Spinal cord (tissue), 10 donors: ENCODE data around the gene ISLR. TPM values are rescaled to one million over a fixed set of nuclear protein-coding genes. Genes with fewer than 3 reads are reported as not detected.

Experiments
- DNase-seq, 6 donors: peaks; one replicate each; pipeline versions ENCODE4 v3.0.0 to v3.0.0-alpha.2; 2013 to 2015; ENCODE audit warnings: low spot score in 6 of 6, low read depth in 4 of 6
- H3K27ac ChIP-seq: one replicate; pipeline ENCODE4 v1.5.1; 2013; ENCODE audit warnings: low read depth, low read length, control low read depth
- H3K27me3 ChIP-seq: one replicate; pipeline ENCODE4 v1.6.1; 2013; ENCODE audit warnings: low read length; ENCODE audit not compliant: control insufficient read depth, insufficient read depth
- H3K36me3 ChIP-seq: one replicate; pipeline ENCODE4 v1.6.1; 2013; ENCODE audit warnings: low read length; ENCODE audit not compliant: control insufficient read depth, insufficient read depth
- H3K4me1 ChIP-seq: one replicate; pipeline ENCODE4 v1.6.1; 2013; ENCODE audit warnings: low read length; ENCODE audit not compliant: control insufficient read depth, insufficient read depth
- H3K4me3 ChIP-seq: one replicate; pipeline ENCODE4 v1.5.1; 2013; ENCODE audit warnings: low read depth, low read length, control low read depth
- H3K9me3 ChIP-seq: one replicate; pipeline ENCODE4 v1.6.1; 2013; ENCODE audit warnings: low read length; ENCODE audit not compliant: control insufficient read depth, insufficient read depth
- WGBS: methylation state at CpG from one replicate; pipeline ENCODE4 v1.1.5; 2013; ENCODE audit warnings: missing lambda C conversion rate; ENCODE audit not compliant: insufficient coverage; 5-methylcytosine and 5-hydroxymethylcytosine counted together
- polyA plus RNA-seq, 2 donors: library from polyadenylated mRNA; unstranded; fragments of 120-200 nt; gene quantifications; one replicate each; pipeline ENCODE4 v1.2.1, GENCODE V29; 2013; ENCODE audit not compliant: insufficient read length in 2 of 2
- total RNA-seq, 2 donors: library from RNA; depleted of rRNA in 1 of 2; stranded (reverse); fragments of 120-200 nt in 1 of 2; fragments of >200 nt in 1 of 2; gene quantifications; one replicate each; pipeline versions ENCODE4 v1.2.3 to v1.2.4, GENCODE V29; 2013 to 2014
- donor health status: healthy.

The ISLR gene
- total and polyA plus RNA-seq, 4 donors = 59.5 to 391 (median 138) TPM

GRCh38 chr15:74209997-74210671 lies 36.6 kb downstream of the ISLR start:
- WGBS = no CpG with 5 or more reads among the region's 4 CpGs
- H3K27ac ChIP-seq = peak overlapping the region; percentile 33
- H3K27me3 ChIP-seq = peaks cover 3% of the 10 kb centered on the region
- H3K9me3 ChIP-seq = peaks cover 1% of the 10 kb centered on the region
- no peak overlapping the region for H3K4me3 ChIP-seq
- peak in 2 of 6 donors; percentile 31 to 82 for DNase-seq
- H3K4me1 ChIP-seq = peaks cover 68% of the 10 kb centered on the region
- H3K36me3 ChIP-seq = no peaks in the 10 kb centered on the region

- H3K4me1 ChIP-seq = peaks cover 62% of the 10 kb centered on the region
- H3K36me3 ChIP-seq = no peaks in the 10 kb centered on the region
- H3K27me3 ChIP-seq = peaks cover 3% of the 10 kb centered on the region
- peaks cover 1% of the 10 kb centered on the region for H3K9me3 ChIP-seq
- no peak overlapping the region for H3K4me3 ChIP-seq
- DNase-seq = no peak
- H3K27ac ChIP-seq = no peak overlapping the region
These were observed 37.2 kb downstream of the ISLR start for GRCh38 chr15:74210729-74211128.

- no peak for DNase-seq
- Histone ChIP-seq H3K36me3 (no peaks in the 10 kb centered on the region), H3K4me3 (no peak overlapping the region), H3K27me3 (peaks cover 3% of the 10 kb centered on the region), H3K4me1 (peaks cover 53% of the 10 kb centered on the region), H3K9me3 (peaks cover 1% of the 10 kb centered on the region), H3K27ac (no peak overlapping the region)
- 100% methylated on average over 1 of the region's 1 CpG for WGBS
These were observed 38.1 kb downstream of the ISLR start for GRCh38 chr15:74211656-74212055.

- Histone ChIP-seq H3K4me3 (no peak overlapping the region), H3K27ac (no peak overlapping the region), H3K27me3 (peaks cover 3% of the 10 kb centered on the region), H3K9me3 (peaks cover 1% of the 10 kb centered on the region), H3K36me3 (no peaks in the 10 kb centered on the region), H3K4me1 (peaks cover 47% of the 10 kb centered on the region)
- no peak for DNase-seq
- WGBS = 60% methylated on average over 8 of the region's 9 CpGs
These were observed 39.0 kb downstream of the ISLR start for GRCh38 chr15:74212494-74212893.

- no peaks in the 10 kb centered on the region for H3K27me3 ChIP-seq
- WGBS = 27% methylated on average over 7 of the region's 7 CpGs
- no peak overlapping the region for H3K4me3 ChIP-seq
- peak in 2 of 6 donors; percentile 67 to 73 for DNase-seq
- peaks cover 37% of the 10 kb centered on the region for H3K4me1 ChIP-seq
- H3K9me3 ChIP-seq = peaks cover 1% of the 10 kb centered on the region
- no peaks in the 10 kb centered on the region for H3K36me3 ChIP-seq
- H3K27ac ChIP-seq = peak overlapping the region; percentile 21
These were observed 40.4 kb downstream of the ISLR start for GRCh38 chr15:74213858-74214284.

DNA sequence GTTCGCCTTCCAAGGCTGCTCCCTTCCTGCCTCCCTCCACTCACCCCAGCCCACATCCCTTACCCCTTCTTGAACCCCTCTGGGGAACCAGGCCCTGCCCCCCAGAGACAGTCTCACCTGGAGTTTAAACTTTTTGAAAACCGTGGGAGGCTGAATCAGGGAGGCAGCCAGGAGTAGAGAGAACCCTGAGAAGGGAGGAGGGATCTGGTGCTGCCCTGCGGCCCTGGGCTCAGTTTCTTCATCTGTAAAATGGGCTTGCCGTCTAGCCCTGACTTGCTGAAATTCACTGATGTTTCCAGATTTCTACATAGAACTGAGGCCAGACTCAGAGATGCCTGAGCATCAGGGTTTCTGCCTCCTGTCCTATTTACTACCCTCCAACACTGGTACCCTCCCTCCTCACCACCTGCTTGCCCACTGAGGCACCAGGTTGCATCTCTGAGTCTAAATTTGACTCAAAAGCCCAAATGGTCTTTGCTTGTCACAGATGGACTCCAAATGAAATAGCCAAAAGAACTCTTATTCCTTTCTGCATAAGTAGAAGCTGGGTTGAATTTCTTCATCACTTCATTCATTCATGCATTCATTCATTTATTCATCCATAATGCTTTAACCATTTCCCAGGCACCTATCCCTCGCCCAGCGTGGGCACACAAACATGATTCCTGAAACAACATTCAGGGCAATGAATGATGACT lies 41.0 kb downstream of the ISLR start:
- Histone ChIP-seq H3K27ac (peak overlapping the region; percentile 21), H3K4me3 (no peak overlapping the region), H3K36me3 (no peaks in the 10 kb centered on the region), H3K4me1 (peaks cover 31% of the 10 kb centered on the region), H3K9me3 (peaks cover 1% of the 10 kb centered on the region), H3K27me3 (no peaks in the 10 kb centered on the region)
- WGBS = 36% methylated on average over 5 of the region's 6 CpGs
- DNase-seq = no peak

- WGBS = 88% methylated on average over 8 of the region's 8 CpGs
- peaks cover 32% of the 10 kb centered on the region for H3K4me1 ChIP-seq
These were observed 42.4 kb downstream of the ISLR start for GRCh38 chr15:74215958-74216357.

GRCh38 chr15:74216949-74217348 lies 43.4 kb downstream of the ISLR start:
- Histone ChIP-seq H3K4me3 (no peak overlapping the region), H3K27me3 (peaks cover 2% of the 10 kb centered on the region), H3K27ac (no peak overlapping the region), H3K4me1 (peaks cover 40% of the 10 kb centered on the region), H3K9me3 (no peaks in the 10 kb centered on the region), H3K36me3 (no peaks in the 10 kb centered on the region)
- DNase-seq = no peak
- WGBS = 78% methylated on average over 2 of the region's 3 CpGs

More at GRCh38 chr15:74215958-74216357, 42.4 kb downstream of the ISLR start:
- Histone ChIP-seq H3K9me3 (no peaks in the 10 kb centered on the region), H3K27me3 (no peaks in the 10 kb centered on the region), H3K27ac (no peak overlapping the region), H3K4me3 (no peak overlapping the region), H3K36me3 (no peaks in the 10 kb centered on the region)
- no peak for DNase-seq

DNA sequence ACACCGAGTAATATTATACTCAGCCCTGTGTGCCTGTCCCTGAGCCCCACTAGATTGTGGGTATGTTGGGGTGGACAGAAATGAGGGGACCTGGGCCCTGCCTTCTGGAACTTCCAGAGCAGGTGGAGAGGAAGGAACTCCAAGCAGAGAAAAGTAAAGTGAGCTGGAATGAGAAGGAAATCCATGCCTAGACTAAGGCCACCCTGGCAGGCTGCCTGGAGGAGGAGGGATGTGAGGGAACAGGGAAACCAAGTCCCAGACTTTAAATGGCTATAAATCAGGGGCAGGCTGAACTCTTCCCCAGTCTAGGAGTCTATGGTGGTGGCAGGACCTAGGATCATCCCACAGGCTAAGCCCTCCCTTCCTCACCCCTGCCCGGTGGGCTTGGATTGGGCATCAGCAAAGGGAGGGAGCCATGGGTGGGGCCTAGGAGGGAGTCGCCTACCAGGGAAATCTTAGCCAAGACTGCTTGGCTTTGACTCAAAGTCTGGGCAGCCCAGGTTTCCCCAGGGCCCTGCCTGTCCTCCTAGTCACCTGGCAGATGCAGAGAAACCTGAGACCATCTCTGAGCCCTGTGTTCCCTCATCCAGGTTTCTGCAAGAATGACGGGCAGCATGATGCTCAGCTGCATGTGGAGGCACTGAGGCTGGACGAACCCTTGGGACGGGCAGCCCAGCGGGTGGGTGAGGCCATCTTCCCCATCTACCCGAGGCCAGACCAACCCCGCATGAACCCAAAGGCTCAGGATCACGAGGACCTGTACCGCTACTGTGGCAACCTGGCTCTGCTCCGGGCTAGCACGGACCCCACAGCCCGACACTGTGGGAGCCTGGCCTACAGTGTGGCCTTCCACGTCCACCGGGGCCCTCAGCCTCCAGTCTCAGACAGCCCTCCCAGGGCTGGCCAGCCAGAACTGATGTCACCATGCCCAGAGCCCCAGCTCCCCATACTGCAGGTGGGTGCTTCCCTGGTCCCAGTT lies 44.7 kb downstream of the ISLR start:
- no peaks in the 10 kb centered on the region for H3K36me3 ChIP-seq
- H3K27ac ChIP-seq = no peak overlapping the region
- 92% methylated on average over 16 of the region's 16 CpGs for WGBS
- H3K9me3 ChIP-seq = no peaks in the 10 kb centered on the region
- no peak overlapping the region for H3K4me3 ChIP-seq
- peaks cover 47% of the 10 kb centered on the region for H3K4me1 ChIP-seq
- DNase-seq = no peak
- H3K27me3 ChIP-seq = peaks cover 2% of the 10 kb centered on the region
